Osteocyte (in vitro differentiated cells): ENCODE results near the gene FIGN. TPM values are rescaled to one million over a fixed set of nuclear protein-coding genes. Genes with fewer than 3 reads are reported as not detected.

Experiments
- DNase-seq: peaks from one replicate; pipeline ENCODE4 v3.0.0; 2021; ENCODE audit warnings: mixed read lengths; ENCODE audit not compliant: unreplicated experiment; ENCODE audit errors: extremely low spot score
- H3K27ac Mint-ChIP-seq: one replicate; pipeline ENCODE4 v1.8.0; 2021; ENCODE audit warnings: mild to moderate bottlenecking, mixed read lengths; ENCODE audit not compliant: unreplicated experiment
- H3K27me3 Mint-ChIP-seq: one replicate; pipeline ENCODE4 v1.8.0; 2021; ENCODE audit warnings: mixed read lengths; ENCODE audit not compliant: unreplicated experiment
- H3K36me3 Mint-ChIP-seq: one replicate; pipeline ENCODE4 v1.8.0; 2021; ENCODE audit warnings: mixed read lengths; ENCODE audit not compliant: unreplicated experiment
- H3K4me1 Mint-ChIP-seq: one replicate; pipeline ENCODE4 v1.8.0; 2021; ENCODE audit warnings: mixed read lengths; ENCODE audit not compliant: unreplicated experiment
- H3K4me3 Mint-ChIP-seq: one replicate; pipeline ENCODE4 v1.8.0; 2021; ENCODE audit warnings: mild to moderate bottlenecking, moderate library complexity, mixed read lengths; ENCODE audit not compliant: unreplicated experiment
- H3K9me3 Mint-ChIP-seq: one replicate; pipeline ENCODE4 v1.8.0; 2021; ENCODE audit warnings: mixed read lengths; ENCODE audit not compliant: unreplicated experiment
- total RNA-seq: library from RNA; stranded (reverse); gene quantifications from 2 replicates; pipeline ENCODE4 v1.2.1, GENCODE V29; 2021
- TF ChIP-seq, protein P1 (sequence below): fragments of 200-600 bp; sonication (generic); IDR thresholded peaks from 2 replicates; pipeline ENCODE4 v1.5.0; 2021; ENCODE audit warnings: antibody characterized with exemption, mild to moderate bottlenecking, moderate library complexity

Gene FIGN
- total RNA-seq, 1 donor from 2014 or later, result 37.7 TPM

DNA sequence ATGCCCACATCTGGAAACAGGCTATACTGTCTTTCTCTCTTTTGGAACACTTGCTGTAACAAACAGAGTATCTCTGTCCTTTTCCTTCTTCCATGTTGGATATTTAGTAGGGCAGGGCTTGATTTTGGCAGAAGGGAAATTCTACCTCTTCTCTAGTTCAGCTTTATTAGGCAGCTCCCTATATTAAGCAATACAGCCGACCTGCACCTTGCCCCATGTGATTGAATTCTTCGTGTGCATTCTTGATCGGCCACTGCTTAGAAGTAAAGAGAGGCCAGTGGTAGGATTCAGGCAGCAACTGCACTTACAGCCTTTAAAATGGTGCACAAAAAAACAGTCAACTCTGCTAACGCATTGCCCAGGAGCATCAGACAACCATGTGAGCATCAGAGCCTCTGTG, 31.3 kb upstream of the FIGN start:
- Mint-ChIP-seq H3K27ac (no peak overlapping the region), H3K9me3 (peaks cover 3% of the 10 kb centered on the region), H3K36me3 (no peaks in the 10 kb centered on the region), H3K27me3 (no peaks in the 10 kb centered on the region), H3K4me3 (no peak overlapping the region), H3K4me1 (peaks cover 12% of the 10 kb centered on the region)
- DNase-seq, result no peak
- TF ChIP-seq, protein P1, sequence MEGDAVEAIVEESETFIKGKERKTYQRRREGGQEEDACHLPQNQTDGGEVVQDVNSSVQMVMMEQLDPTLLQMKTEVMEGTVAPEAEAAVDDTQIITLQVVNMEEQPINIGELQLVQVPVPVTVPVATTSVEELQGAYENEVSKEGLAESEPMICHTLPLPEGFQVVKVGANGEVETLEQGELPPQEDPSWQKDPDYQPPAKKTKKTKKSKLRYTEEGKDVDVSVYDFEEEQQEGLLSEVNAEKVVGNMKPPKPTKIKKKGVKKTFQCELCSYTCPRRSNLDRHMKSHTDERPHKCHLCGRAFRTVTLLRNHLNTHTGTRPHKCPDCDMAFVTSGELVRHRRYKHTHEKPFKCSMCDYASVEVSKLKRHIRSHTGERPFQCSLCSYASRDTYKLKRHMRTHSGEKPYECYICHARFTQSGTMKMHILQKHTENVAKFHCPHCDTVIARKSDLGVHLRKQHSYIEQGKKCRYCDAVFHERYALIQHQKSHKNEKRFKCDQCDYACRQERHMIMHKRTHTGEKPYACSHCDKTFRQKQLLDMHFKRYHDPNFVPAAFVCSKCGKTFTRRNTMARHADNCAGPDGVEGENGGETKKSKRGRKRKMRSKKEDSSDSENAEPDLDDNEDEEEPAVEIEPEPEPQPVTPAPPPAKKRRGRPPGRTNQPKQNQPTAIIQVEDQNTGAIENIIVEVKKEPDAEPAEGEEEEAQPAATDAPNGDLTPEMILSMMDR, result no peak

DNA sequence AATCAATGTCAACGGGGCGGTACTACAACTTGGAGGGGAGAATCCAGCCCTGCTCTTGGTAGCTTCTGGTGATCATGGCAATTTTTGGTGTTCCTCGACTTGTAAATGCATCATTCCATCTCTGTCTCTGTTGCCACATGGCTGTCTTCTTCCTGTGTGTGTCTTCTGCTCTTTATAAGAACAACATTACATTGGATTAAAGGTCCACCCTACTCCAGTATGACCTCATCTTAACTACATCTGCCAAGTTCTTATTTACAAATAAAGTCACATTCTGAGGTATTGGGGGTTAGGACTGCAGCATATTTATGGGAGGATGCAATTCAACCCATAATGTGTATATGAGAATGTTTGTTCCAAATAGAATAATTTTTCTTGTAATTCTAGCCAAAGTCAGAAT, 28.8 kb upstream of the FIGN start:
- Mint-ChIP-seq H3K27ac (no peak overlapping the region), H3K4me3 (no peak overlapping the region), H3K36me3 (no peaks in the 10 kb centered on the region), H3K9me3 (no peaks in the 10 kb centered on the region), H3K27me3 (no peaks in the 10 kb centered on the region), H3K4me1 (no peaks in the 10 kb centered on the region)
- no peak for DNase-seq
- TF ChIP-seq, protein P1, result no peak

DNA sequence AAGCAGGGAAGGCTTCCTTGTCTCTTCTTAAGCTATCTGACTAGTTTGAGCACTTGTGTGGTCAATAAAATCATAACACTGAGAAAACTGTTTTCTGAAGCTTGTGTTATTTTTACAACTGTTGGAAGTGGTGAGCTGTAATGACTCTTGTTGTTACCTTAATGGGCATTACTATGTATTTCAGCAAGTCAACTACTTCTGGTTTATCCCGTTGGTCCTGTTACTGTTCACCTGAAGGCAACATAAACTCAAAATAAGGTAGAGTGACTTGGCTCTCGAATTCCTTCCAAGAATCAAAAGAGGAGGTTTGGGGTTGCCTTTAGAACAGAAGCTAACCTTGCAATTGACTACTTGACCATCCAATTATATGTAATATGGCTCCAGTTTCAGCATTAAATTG, 23.2 kb upstream of the FIGN start:
- Mint-ChIP-seq H3K27me3 (no peaks in the 10 kb centered on the region), H3K4me3 (no peak overlapping the region), H3K9me3 (no peaks in the 10 kb centered on the region), H3K4me1 (peaks cover 18% of the 10 kb centered on the region), H3K36me3 (no peaks in the 10 kb centered on the region), H3K27ac (no peak overlapping the region)
- no peak for DNase-seq
- TF ChIP-seq, protein P1, result no peak

DNA sequence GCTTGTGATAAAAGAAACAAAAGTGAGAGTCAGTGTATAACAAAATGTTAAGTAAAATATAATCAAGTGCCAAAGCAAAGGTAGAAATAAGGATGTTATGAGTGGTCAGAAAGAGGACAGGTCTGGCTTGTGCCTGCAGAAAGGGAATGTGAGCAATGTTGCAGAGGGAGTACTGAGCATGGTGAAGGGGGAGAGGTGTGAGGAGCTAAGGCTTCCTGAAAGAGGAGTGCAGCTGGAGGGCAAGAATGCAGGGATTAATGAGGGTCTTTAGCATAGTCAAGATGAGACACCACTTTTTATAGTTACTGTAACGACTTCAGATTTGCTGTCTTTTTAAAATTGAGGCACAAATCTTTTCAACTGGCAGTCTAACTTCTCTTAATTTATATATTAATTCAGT, 22.0 kb upstream of the FIGN start:
- Mint-ChIP-seq H3K9me3 (no peaks in the 10 kb centered on the region), H3K27ac (no peak overlapping the region), H3K27me3 (no peaks in the 10 kb centered on the region), H3K4me3 (no peak overlapping the region), H3K4me1 (peaks cover 30% of the 10 kb centered on the region), H3K36me3 (no peaks in the 10 kb centered on the region)
- DNase-seq, result no peak
- TF ChIP-seq, protein P1, result no peak

DNA sequence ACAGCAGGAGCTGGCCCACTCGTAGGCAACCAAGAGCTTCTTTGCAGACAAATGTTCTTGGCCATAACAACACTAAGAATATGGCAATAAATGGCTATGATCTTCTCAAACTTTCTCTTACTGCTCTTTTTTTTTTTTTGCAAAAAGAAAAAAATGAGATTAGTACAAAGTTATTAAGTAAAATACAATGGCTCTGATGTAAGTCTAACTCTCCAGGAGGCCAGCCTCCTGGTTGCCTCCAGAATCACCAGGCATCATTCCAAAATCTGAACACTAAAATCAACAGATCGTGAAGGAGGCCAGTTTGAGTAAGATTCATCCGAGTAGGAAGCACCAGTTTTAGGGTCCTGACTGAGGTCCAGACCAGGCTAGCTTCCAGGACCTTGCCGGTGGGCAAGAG, 20.8 kb upstream of the FIGN start:
- H3K27ac Mint-ChIP-seq, result no peak overlapping the region
- DNase-seq, result no peak
- TF ChIP-seq, protein P1, result no peak
- H3K27me3 Mint-ChIP-seq, result no peaks in the 10 kb centered on the region
- no peak overlapping the region for H3K4me3 Mint-ChIP-seq
- H3K9me3 Mint-ChIP-seq, result no peaks in the 10 kb centered on the region
- no peaks in the 10 kb centered on the region for H3K36me3 Mint-ChIP-seq
- peaks cover 37% of the 10 kb centered on the region for H3K4me1 Mint-ChIP-seq
